Neural progenitor cell (in vitro differentiated cells): ENCODE results near the gene CORIN. TPM values are rescaled to one million over a fixed set of nuclear protein-coding genes. Genes with fewer than 3 reads are reported as not detected.

Experiments
- DNase-seq: peaks from one replicate; pipeline ENCODE4 v3.0.0-alpha.2; 2016; ENCODE audit warnings: low spot score
- H2AFZ ChIP-seq: fragments of 200-600 bp; sonication (generic); replicated peaks from 2 replicates; pipeline ENCODE4 v1.6.1; 2016; ENCODE audit warnings: antibody characterized with exemption
- H3F3A ChIP-seq: fragments of 200-600 bp; sonication (generic); 2 replicates; pipeline ENCODE4 v1.6.1; 2016; ENCODE audit warnings: antibody characterized with exemption, low read depth
- H3K27ac ChIP-seq: fragments of 200-600 bp; sonication (generic); 2 replicates; pipeline ENCODE4 v1.5.1; 2016; ENCODE audit warnings: mild to moderate bottlenecking
- H3K27me3 ChIP-seq: fragments of 200-600 bp; sonication (generic); 2 replicates; pipeline ENCODE4 v1.6.1; 2016; ENCODE audit warnings: mild to moderate bottlenecking, moderate library complexity
- H3K36me3 ChIP-seq: fragments of 200-600 bp; sonication (generic); 2 replicates; pipeline ENCODE4 v1.5.1; 2016
- H3K4me1 ChIP-seq: fragments of 200-600 bp; sonication (generic); 2 replicates; pipeline ENCODE4 v1.6.1; 2016; ENCODE audit warnings: mixed run types
- H3K4me2 ChIP-seq: fragments of 200-600 bp; sonication (generic); 2 replicates; pipeline ENCODE4 v1.6.1; 2016
- H3K4me3 ChIP-seq: fragments of 200-600 bp; sonication (generic); 2 replicates; pipeline ENCODE4 v1.5.1; 2016
- H3K79me2 ChIP-seq: fragments of 200-600 bp; sonication (generic); 2 replicates; pipeline ENCODE4 v1.6.1; 2016; ENCODE audit warnings: low read depth
- H3K9ac ChIP-seq: fragments of 200-600 bp; sonication (generic); 2 replicates; pipeline ENCODE4 v1.6.1; 2016
- H3K9me3 ChIP-seq: fragments of 200-600 bp; sonication (generic); 2 replicates; pipeline ENCODE4 v1.5.1; 2016; ENCODE audit warnings: low read depth
- H4K20me1 ChIP-seq: fragments of 200-600 bp; sonication (generic); 2 replicates; pipeline ENCODE4 v1.6.1; 2016; ENCODE audit warnings: low read depth
- H3K27ac Mint-ChIP-seq: 3 replicates; pipeline ENCODE4 v1.8.0; 2021; ENCODE audit warnings: mixed read lengths
- H3K27me3 Mint-ChIP-seq: 2 replicates; pipeline ENCODE4 v1.8.0; 2022; ENCODE audit warnings: low read depth, mild to moderate bottlenecking, inconsistent platforms, moderate library complexity, mixed read lengths; ENCODE audit not compliant: insufficient read depth
- H3K36me3 Mint-ChIP-seq: 3 replicates; pipeline ENCODE4 v1.8.0; 2021; ENCODE audit warnings: mixed read lengths
- H3K4me1 Mint-ChIP-seq: 3 replicates; pipeline ENCODE4 v1.8.0; 2021; ENCODE audit warnings: mixed read lengths
- H3K4me3 Mint-ChIP-seq: 3 replicates; pipeline ENCODE4 v1.8.0; 2021; ENCODE audit warnings: mild to moderate bottlenecking, moderate library complexity, mixed read lengths
- H3K9me3 Mint-ChIP-seq: 3 replicates; pipeline ENCODE4 v1.8.0; 2020; ENCODE audit warnings: mixed read lengths
- EZH2 ChIP-seq: fragments of 200-600 bp; sonication (generic); IDR thresholded peaks from 2 replicates; pipeline ENCODE4 v1.6.1; 2017; ENCODE audit warnings: antibody characterized with exemption, mild to moderate bottlenecking, moderate library complexity
- EZH2phosphoT487 ChIP-seq: fragments of 200-600 bp; sonication (generic); IDR thresholded peaks from 2 replicates; pipeline ENCODE4 v1.6.1; 2017; ENCODE audit warnings: antibody characterized with exemption
- total RNA-seq: library from RNA; depleted of rRNA; stranded (reverse); fragments of >200 nt; gene quantifications from 2 replicates; pipeline ENCODE4 v1.2.3, GENCODE V29; 2015; ENCODE audit warnings: low replicate concordance
- TF ChIP-seq, protein P1 (sequence below): fragments of 200-600 bp; sonication (generic); IDR thresholded peaks from 2 replicates; pipeline ENCODE4 v1.5.1; 2017; ENCODE audit warnings: antibody characterized with exemption, mild to moderate bottlenecking

Gene CORIN
- total RNA-seq, 1 donor from 2014 or later: not detected

- no peaks in the 10 kb centered on the region for H3K9me3 Mint-ChIP-seq
- Histone ChIP-seq H4K20me1 (no peaks in the 10 kb centered on the region), H3K79me2 (no peaks in the 10 kb centered on the region), H3K27me3 (no peaks in the 10 kb centered on the region), H3K9ac (no peak overlapping the region), H3K36me3 (peaks cover 3% of the 10 kb centered on the region), H3K4me2 (no peak overlapping the region), H3K4me1 (no peaks in the 10 kb centered on the region), H3K9me3 (no peaks in the 10 kb centered on the region), H2AFZ (no peak overlapping the region), H3K27ac (no peak overlapping the region), H3K4me3 (no peak overlapping the region), H3F3A (no peaks in the 10 kb centered on the region)
- H3K4me3 Mint-ChIP-seq: no peak overlapping the region
- H3K27ac Mint-ChIP-seq: no peak overlapping the region
- H3K27me3 Mint-ChIP-seq: no peaks in the 10 kb centered on the region
- H3K36me3 Mint-ChIP-seq: peaks cover 7% of the 10 kb centered on the region
- TF ChIP-seq, protein P1, sequence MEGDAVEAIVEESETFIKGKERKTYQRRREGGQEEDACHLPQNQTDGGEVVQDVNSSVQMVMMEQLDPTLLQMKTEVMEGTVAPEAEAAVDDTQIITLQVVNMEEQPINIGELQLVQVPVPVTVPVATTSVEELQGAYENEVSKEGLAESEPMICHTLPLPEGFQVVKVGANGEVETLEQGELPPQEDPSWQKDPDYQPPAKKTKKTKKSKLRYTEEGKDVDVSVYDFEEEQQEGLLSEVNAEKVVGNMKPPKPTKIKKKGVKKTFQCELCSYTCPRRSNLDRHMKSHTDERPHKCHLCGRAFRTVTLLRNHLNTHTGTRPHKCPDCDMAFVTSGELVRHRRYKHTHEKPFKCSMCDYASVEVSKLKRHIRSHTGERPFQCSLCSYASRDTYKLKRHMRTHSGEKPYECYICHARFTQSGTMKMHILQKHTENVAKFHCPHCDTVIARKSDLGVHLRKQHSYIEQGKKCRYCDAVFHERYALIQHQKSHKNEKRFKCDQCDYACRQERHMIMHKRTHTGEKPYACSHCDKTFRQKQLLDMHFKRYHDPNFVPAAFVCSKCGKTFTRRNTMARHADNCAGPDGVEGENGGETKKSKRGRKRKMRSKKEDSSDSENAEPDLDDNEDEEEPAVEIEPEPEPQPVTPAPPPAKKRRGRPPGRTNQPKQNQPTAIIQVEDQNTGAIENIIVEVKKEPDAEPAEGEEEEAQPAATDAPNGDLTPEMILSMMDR: no peak
- TF ChIP-seq EZH2: no peak
- TF ChIP-seq EZH2phosphoT487: no peak
- DNase-seq: no peak
- peaks cover 4% of the 10 kb centered on the region for H3K4me1 Mint-ChIP-seq
Measured at GRCh38 chr4:47856713-47857112, 18.8 kb upstream of the CORIN start.

GRCh38 chr4:47855350-47855749 lies 17.5 kb upstream of the CORIN start:
- no peaks in the 10 kb centered on the region for H3K79me2 ChIP-seq
- no peaks in the 10 kb centered on the region for H3K9me3 Mint-ChIP-seq
- no peaks in the 10 kb centered on the region for H3K9me3 ChIP-seq
- peaks cover 4% of the 10 kb centered on the region for H3K4me1 Mint-ChIP-seq
- H4K20me1 ChIP-seq: no peaks in the 10 kb centered on the region
- H3K4me3 ChIP-seq: no peak overlapping the region
- no peaks in the 10 kb centered on the region for H3F3A ChIP-seq
- H3K27me3 Mint-ChIP-seq: no peaks in the 10 kb centered on the region
- no peaks in the 10 kb centered on the region for H3K4me1 ChIP-seq
- H3K36me3 Mint-ChIP-seq: peaks cover 9% of the 10 kb centered on the region
- no peak overlapping the region for H3K27ac Mint-ChIP-seq
- H3K27ac ChIP-seq: no peak overlapping the region
- H3K4me3 Mint-ChIP-seq: no peak overlapping the region
- no peaks in the 10 kb centered on the region for H3K27me3 ChIP-seq
- H3K36me3 ChIP-seq: peaks cover 6% of the 10 kb centered on the region
- H3K4me2 ChIP-seq: no peak overlapping the region
- H2AFZ ChIP-seq: no peak overlapping the region
- TF ChIP-seq EZH2phosphoT487: no peak
- no peak for TF ChIP-seq EZH2
- TF ChIP-seq, protein P1: no peak
- H3K9ac ChIP-seq: no peak overlapping the region
- DNase-seq: no peak

DNA sequence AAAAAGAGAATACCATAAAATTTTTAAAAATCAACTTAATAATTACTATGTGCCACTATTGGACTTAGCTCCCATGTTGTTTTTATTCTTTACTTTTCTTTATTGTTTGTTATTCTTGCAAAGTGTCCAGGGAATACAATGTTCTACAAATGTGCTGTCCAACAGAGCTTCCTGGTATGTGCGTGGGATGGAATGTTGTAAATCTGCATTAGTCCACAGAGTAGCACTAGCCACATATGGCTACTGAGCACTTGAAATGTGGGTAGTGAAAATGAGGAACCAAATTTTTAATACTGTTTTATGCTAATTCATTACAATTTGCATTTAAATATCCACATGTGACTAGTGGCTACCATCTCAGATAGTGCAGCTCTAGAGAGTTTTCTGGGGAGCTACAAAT lies 14.3 kb upstream of the CORIN start:
- no peak overlapping the region for H3K9ac ChIP-seq
- H3K36me3 ChIP-seq: peaks cover 19% of the 10 kb centered on the region
- Mint-ChIP-seq H3K36me3 (peaks cover 18% of the 10 kb centered on the region), H3K9me3 (no peaks in the 10 kb centered on the region), H3K27me3 (no peaks in the 10 kb centered on the region), H3K4me3 (no peak overlapping the region), H3K4me1 (peaks cover 4% of the 10 kb centered on the region), H3K27ac (no peak overlapping the region)
- no peak overlapping the region for H2AFZ ChIP-seq
- no peak for TF ChIP-seq EZH2phosphoT487
- no peak for TF ChIP-seq EZH2
- TF ChIP-seq, protein P1: no peak
- no peaks in the 10 kb centered on the region for H3F3A ChIP-seq
- no peaks in the 10 kb centered on the region for H3K27me3 ChIP-seq
- no peaks in the 10 kb centered on the region for H4K20me1 ChIP-seq
- DNase-seq: no peak
- H3K9me3 ChIP-seq: no peaks in the 10 kb centered on the region
- no peak overlapping the region for H3K27ac ChIP-seq
- H3K79me2 ChIP-seq: no peaks in the 10 kb centered on the region
- no peak overlapping the region for H3K4me3 ChIP-seq
- no peaks in the 10 kb centered on the region for H3K4me1 ChIP-seq
- H3K4me2 ChIP-seq: no peak overlapping the region
